ENCODE measurements around the gene HSD17B14.

- TF ChIP-seq, protein P1, sequence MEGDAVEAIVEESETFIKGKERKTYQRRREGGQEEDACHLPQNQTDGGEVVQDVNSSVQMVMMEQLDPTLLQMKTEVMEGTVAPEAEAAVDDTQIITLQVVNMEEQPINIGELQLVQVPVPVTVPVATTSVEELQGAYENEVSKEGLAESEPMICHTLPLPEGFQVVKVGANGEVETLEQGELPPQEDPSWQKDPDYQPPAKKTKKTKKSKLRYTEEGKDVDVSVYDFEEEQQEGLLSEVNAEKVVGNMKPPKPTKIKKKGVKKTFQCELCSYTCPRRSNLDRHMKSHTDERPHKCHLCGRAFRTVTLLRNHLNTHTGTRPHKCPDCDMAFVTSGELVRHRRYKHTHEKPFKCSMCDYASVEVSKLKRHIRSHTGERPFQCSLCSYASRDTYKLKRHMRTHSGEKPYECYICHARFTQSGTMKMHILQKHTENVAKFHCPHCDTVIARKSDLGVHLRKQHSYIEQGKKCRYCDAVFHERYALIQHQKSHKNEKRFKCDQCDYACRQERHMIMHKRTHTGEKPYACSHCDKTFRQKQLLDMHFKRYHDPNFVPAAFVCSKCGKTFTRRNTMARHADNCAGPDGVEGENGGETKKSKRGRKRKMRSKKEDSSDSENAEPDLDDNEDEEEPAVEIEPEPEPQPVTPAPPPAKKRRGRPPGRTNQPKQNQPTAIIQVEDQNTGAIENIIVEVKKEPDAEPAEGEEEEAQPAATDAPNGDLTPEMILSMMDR (IDR thresholded peaks at IDR 0.05), result no peak
- no peak for TF ChIP-seq POLR2A (IDR thresholded peaks at IDR 0.05)
Observed at GRCh38 chr19:48798937-48799336, 37.4 kb downstream of the HSD17B14 start.
